HG02870 (cell line): ENCODE measurements around the gene MATN1.

Experiments
- ATAC-seq: cut with Tn5 transposase; IDR thresholded peaks from one replicate; pipeline ENCODE4 v1.9.1; 2021; ENCODE audit warnings: mild to moderate bottlenecking, moderate library complexity; ENCODE audit not compliant: unreplicated experiment

Gene MATN1

DNA sequence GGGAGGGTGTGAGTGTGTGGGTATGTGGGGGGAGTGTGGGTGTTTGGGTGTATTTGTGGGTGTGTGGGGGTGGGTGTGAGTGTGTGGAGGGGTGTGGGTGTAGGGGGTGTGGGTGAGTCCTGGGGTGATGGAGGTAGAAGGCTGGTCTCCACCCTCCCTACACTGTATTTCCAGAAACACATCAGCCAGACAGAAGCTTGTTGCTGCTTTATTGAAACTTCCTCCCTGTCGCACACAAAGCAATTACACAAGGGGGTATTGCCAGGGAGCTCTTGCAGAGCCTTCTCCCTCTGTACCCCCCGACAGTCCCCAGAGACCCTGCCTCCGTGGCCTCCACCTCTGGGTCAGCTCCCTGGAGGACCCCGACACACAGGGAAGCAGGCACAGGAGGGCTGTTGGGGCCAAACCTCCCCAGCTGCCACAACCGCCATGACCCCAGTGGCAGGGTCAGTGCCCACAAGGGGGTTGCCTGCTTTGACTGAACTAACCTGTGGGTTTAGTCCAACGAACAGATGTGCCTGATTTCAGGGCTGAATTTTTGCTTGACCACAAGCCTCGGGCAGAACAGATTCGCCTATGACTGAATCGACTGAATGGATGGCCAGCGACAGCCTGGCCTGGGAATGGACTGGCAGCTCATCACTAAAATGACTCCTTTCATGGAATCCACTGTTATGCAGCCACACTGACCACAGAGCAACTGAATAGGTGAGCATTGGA, 9.1 kb upstream of the MATN1 start:
- no peak for ATAC-seq

DNA sequence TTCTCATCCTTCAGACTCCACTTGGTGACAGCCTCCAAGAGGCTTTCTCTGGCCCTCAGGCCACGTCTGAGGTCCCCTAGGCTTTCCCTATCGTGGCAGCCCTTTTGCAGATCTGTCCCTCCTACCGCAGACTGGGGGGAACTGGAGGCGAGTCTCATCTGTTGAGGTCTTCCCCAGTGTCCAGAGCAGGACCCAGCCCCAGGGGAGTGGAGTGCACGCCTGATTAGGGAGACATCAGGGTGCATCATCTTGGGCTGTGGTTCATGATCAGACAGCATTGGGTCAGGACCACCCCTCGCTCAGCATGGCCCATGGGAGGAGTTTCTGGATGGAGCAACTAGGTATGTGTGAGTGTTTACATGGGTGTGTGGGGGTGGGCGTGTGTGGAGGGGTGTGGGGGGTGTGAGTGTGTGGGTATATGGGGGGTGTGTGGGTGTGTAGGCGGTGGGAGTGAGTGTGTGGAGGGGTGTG, 8.5 kb upstream of the MATN1 start:
- no peak for ATAC-seq

DNA sequence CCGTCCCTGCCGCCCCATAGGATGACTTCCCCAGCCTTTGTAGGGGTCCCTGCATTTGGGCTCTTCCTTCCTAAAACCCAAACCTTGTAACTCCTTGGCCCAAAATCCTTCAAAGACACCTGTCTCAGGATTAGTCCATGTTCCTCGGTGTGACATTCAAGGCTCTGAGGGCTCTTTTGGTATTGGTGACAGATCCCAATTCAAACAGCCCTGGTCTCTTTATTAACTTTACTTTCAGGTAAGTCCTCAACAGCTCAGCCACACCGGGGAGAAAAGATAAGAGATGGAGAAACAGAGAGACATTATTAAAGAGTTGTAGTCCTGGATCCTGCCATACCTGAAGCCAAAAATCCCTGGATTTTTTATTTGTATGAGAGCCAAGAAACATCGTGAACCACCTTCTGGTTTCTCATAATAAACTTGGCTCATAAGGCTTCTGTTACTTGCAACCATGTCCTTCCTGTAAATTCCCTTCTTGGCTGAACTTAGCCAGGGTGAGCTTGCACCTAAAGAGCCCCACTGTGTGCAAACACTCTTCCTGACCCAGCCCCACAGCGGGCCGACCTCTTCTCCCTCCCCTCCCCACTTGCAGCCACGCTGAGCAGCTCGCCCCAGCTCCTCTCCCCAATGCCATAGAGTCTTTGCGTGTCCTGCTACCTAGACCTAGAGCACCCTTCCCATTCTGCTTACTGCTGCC, 7.9 kb upstream of the MATN1 start:
- ATAC-seq, result no peak

DNA sequence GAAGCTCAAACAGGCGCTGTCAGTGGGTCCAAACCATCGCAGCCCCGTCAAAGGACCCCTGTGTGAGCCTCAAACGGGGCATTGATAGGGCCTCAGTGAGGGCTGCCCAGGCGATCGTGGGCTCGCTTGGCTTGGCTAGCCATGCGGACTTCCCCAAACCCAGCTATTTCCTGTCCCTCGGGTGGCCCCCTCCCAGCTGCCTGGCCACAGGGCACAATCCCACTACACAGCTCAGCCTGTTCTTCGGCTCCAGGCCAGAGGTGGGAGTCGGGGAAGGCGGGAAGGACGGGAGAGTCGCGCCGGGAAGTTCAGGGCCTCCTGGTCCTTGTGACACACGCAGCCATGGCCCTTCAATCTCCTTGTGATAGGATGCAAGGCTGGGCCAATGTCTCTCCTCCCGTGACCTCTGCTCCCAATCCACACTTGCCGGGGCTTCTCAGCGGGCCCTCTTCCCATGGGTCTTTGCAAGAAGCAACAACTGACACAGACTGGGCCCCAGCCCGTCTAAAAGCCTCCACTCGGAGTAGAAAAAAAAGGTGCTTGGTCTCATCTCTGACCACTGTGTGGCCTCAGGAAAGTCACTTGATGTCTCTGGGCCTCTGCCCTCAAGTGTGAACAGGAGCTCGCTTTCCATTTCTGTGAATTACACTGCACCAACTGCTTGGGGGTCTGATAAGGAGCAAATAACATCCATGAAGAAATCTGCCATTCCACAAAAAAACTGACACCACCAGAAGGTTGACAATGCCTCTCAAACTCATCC, 7.1 kb upstream of the MATN1 start:
- no peak for ATAC-seq

DNA sequence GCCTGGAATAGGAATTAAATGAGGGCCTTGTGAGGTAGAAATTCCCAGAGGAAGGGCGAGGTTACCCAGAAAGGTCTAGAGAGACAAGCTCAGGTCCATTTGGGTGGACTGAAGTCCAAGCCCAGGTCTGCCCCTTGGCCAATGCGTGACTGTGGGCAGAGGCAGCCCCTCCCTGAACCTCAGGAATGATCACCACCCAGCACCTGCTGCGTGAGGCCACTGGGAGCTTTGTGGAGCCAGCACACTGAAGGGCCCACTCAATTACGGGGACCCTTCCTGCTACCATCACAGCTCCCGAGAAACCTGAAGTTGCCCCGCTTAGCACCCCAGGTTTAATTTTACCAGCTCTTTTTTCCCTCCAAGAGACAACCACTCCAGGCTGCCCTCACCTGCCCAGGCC, 6.5 kb upstream of the MATN1 start:
- no peak for ATAC-seq

DNA sequence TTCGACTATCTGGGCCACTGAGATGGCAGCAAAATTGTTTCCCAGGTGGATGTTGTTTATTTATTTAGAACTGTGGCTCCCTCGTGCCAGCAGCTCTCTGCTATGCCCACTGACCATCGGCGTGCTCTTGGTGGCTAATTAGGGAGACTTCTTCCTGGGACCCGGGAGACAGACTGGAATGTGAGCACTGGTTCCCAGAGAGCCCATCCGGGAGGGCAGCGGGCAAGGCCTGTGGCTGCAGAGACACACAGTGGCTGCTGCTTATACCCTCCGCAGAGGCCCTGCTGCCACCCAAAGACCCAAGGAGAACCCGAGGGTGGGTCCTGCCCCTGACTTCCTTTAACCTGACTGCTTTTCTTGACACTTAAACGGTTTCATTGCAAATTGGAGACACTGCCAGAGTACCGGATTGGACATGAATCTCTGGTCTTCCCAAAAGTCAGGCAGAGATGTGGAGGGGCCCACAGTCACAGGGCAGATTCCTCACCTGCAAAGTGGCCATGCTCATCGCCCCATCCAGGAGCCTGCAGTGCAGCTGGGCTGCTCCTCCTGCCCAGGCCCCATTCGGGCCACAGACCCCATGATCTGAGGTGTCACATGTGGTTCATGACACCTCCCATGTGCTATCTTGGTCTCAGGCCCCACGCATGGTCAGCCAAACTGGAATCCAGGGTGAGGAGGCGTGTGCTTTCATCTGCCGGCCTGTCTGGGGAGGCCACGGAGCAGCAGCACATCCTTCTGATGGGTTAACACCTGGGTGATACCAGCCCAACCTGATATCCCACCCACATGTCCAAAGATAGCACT, 5.7 kb upstream of the MATN1 start:
- no peak for ATAC-seq

DNA sequence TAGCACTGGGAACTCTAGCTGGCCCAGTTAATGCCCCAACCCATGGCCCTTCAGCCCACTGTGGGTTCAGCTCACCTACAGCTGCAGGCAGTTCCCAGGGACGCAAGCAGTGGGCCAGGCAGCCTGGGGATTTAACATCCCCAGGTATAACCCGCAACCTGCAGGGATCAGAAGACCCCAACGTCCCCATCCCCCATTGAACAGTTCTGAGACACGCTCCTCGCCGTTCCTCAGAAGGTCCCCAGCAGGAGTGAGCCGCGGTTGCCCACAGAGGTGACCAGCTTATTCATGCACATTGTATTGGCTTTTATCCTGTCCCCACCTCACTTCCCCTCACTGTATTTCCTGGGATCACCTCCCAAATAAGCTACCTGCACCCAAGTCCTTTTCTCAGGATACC, 5.0 kb upstream of the MATN1 start:
- ATAC-seq, result no peak

DNA sequence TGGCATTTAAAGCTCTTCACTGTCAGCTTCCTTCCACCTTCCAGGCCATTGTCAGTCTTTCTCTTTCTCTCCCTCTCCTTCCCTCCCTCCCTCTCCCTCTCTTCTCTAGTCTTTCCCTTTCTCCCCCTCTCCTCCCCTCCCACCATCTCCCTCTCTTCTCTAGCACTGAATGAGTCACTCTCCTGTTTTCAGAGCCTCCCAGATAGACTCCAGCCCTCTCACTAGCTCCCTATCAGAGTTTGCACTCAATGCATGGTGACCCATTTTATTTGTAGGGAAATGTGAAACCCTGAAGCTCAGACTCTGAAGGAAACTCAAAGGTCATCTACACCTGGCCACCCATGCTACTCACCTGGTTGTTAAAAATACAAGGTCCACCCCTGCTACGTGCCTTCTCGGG, 4.4 kb upstream of the MATN1 start:
- no peak for ATAC-seq

DNA sequence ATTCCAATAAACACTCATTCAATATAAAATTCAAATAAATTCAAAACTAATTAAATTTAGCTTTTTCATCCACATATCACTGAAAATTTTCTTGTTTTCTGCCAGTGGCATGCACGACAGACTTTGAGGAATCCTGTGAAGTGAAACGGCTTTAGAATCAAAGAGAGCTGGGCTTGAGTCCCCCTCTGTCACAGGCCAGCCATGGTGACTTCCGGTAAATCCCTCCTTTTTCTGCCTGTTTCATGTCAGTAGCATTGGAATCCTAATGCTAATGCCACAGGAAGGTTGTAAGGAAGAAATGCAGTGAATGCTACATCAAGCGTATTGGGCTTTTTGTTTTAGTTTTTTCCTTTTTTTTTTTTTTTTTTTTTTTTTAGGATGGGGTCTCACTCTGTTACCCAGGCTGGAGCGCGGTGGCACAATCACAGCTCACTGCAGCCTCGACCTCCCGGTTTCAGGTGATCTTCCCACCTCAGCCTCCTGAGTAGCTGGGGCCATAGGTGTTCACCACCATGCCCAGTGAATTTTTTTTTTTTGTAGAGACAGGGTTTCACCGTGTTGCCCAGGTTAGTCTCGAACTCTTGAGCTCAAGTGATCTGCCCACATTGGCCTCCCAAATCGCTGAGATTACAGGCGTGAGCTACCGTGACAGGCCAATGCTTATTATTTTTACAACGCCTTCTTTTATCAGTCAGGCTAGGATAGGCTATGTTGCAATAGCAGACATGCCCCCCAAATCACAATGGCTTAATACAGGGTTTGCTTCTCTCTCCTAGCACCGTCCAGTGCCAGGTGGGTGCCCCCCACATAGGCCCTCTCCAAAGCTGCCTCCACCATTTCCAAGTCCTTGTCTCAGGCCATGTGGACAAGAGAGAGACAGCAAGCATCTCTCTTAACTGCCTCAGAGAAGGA, 3.6 kb upstream of the MATN1 start:
- no peak for ATAC-seq

DNA sequence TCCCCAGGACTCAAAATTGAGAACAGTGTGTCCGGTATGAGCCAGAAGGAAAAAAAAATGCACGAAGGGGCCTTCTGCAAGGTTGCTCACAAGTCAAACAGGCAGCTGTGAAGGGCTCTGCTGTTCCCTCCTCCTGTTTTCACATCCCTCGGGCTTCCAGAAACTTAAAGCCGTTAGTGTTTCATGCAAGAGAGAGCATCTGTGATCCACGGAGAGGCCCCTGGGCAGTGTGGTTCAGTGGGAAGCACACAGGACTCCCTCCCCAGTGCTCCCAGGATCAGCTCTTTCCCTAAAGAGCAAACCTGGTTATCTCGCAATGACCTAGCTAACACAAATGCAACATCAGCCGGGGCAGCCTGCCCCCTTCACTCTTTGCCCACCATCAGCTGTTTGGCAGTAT, 2.9 kb upstream of the MATN1 start:
- ATAC-seq, result no peak

DNA sequence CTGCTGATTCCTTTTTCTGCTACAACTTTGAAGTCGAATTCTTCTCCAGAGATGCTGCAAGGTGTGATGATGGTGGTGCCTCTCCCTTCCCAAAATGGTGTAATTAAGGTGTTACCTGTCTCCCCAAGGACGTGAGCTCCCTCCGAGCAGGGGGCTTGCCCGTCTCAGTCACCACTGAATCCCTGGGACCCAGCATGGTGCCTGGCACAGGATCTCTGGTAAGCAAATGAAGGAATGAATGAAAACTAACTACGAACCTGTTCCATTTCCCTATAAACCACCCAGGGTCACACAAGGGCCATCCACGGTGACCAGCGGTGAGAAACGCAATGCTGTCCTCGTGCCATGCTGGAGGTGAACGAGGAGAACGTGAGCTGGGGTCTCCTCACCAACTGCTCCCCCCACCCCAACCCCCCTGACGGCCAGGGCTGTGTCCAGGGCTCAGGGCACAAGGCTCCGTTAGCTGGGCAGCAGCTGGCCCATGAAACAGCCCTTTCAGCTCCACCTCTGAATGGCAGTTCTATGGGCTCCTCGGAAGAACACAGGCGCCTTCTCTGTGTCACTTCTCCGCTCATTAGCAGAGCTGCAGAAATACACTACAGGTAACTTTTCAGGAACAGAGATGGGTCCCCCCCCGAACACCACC, 2.2 kb upstream of the MATN1 start:
- no peak for ATAC-seq

DNA sequence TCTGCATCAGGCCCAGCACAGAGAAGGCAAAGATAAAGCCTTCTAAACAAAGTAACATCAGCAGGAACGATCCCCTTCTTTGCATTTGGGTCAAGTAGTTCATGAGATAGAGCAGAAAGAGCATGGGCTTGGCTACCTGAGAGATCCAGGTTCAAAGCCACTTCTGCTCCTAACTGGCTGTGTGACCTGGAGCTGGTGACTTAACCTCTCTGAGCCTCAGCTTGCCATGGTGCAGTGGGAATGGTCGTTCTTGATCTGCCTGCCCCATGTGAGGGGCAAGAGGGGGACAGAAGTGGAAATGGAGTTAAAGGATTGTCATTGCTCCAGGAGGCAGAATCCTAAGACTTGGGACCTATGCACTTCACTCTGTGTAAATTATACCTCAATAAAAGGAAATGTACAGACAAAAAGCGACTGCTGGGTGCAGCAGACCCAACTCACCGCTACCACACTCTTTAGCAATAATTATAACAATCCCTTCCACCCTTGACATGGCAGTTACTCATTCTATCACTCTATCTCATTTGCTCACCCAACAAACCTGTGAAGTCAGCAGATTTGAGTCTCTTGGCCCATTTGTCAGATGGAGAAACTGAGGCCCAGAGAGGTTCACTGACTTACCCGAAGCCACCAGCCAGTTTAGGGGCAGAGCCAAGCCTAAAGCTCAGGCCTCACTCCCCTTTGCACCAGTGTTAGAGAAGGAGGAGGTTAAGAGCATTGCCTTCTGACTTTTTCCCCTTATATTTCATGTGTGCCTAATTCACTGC, 1.5 kb upstream of the MATN1 start:
- no peak for ATAC-seq

DNA sequence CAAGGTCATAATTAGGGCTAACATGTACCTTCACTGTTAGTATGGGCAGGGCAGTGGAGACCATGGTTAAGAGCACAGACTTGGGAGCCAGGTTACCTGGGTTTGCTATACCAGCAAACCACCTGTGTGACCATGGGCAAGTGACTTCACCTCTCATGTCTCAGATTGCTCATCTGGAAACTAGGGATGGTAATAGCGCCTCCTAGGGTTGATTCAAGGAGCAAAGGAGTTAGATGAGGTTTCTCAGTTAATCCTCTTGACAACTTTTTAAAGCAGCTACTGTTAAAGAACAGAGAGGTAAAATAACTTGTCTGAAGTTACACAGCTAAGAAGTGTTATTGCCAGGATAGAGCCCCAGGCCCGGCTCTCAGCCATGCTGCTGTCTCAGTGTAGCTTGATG, 790 bp upstream of the MATN1 start:
- ATAC-seq, result no peak

DNA sequence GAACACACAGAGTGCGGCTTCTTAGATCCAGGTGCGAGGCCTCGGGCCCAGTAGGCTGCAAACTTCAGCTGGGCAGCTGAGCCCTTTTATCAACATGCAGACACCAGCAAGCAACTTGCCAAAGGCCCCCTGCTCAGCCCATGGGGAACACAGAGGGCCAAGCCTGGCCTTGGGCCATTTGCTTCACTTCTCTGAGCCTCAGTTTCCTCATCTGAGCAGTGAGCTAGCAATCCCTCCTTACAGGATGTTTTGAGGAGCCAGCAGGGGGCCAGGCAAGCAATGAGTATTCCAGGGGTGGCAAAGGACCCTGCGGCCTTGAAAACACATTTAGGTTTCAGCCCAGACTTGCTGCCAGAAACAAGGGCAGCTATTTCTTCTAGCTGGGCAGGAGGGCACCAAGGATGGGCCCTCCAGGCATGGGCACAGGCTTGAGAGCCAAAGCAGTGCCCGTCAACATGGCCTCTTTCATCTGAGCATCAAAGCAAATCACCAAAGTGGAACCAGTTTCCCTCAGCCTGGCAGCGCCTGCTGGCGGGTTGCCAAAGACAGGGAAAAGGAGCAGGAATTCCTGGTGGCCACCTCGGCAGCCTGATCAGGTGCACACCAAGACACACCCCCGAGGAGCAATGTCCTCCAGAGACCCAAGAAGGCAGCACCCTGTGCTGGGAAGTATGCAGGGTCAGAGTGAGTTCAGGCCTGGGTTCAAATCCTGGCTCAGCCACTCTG, 1.4 kb downstream of the MATN1 start:
- no peak for ATAC-seq

DNA sequence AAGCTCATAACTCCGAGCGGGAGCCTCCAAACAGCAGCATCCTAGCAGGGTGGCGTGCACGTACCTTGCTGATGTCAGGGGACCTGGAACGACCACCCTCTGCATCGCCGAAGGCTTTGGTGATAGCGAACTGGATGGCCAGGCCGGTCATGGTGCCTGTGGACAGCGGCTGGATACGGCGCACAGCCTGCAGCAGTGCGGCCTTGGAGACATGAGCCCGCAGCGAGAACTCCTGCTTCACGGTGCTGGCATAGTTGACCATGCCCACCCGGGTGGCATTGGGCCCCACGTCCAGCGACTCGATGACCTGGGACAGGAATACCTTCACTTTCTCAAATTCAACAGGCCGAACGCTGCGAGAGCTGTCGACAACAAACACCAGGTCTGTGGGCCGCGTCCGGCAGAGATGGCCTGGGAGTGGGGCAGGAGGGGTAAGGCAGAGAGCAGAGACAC, 2.0 kb downstream of the MATN1 start:
- ATAC-seq, result no peak

DNA sequence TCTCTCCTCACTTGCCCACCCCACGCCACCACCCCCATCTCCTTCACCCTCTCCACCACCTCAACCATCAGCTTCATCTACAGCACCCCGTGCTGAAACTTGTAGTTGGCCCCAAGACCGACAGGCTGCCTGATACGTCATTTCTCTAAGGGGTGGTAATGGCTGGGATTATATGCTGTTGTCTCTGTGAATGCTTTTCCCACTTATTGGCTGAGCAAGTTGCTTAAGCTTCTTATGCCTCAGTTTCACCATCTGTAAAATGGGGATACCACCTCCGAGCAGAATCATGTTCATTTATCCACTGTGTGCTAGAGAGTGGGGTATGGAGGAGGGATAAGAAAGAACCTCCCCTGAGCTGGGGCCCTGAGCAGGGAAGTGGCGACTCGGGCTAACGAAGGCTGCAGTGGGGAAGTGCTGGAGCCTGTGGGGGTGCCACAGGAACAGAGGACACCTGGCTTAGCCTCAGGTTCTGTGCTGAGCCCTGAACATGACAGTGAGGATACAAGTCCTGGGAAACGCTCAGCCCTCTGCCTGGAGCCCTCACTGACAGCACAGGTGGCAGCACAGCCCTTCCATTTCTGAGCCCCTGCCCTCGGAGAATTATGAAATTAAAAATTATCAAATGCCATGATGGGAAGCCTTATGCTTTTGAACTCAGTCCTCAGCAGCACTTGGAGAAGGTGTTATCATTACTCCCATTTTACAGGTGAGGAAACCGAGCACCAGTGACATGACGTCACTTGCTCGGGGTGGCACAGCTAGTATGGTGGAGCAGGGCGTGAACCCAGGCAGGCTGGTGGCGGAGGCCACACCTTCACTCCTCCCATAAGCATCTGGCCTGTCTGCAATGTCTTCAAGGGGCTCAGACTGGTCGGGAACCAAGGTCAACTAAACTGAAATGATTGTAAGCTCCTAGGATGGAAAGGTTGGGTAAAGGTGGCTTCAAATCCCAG, 2.8 kb downstream of the MATN1 start:
- ATAC-seq, result no peak
